GM18508 (cell line): ENCODE data around the gene PTPRD.

Experiments
- ATAC-seq: cut with Tn5 transposase; IDR thresholded peaks from one replicate; pipeline ENCODE4 v1.9.1; 2021; ENCODE audit warnings: moderate number of reproducible peaks; ENCODE audit not compliant: insufficient read depth, unreplicated experiment

Gene PTPRD

GRCh38 chr9:10062629-10063395 lies 550.0 kb downstream of the PTPRD start:
- ATAC-seq, result no peak

- no peak for ATAC-seq
Measured at GRCh38 chr9:10059044-10059443, 553.8 kb downstream of the PTPRD start.

DNA sequence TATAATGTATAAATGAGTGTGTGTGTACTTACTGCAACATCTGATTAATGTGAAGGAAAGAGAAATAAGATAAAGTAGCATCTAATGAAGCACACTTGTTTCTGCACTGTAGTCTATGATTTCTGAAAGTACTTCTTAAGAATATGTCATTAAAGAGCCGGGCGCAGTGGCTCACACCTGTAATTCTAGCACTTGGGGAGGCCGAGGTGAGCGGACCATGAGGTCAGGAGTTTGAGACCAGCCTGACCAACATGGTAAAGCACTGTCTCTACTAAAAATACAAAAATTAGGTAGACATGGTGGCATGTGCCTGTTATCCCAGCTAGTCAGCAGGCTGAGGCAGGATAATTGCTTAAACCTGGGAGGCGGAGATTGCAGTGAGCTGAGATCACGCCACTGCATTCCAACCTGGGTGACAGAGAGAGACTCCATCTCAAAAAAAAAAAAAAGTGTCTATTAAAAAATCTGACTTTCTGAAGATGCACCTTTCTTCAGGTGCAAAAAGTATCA lies 556.9 kb downstream of the PTPRD start:
- no peak for ATAC-seq

GRCh38 chr9:10054456-10054855 lies 558.3 kb downstream of the PTPRD start:
- no peak for ATAC-seq

DNA sequence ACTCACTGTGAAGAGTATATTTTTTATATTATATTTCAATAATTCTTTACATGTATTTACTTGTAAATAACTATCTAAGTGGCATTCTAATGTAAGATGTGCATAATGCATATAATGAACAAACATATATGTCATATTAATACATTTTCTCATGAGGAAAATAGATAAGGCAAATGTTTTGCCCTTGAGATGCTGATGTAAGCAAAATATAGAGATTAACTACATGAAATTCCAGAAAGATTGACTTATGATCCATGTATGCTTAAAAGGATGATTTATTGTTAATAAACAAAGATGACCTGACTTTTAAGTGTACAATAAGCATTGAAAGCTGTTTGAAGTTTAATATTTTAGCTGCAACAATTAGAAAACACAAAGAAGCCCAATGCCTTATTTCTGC lies 559.9 kb downstream of the PTPRD start:
- no peak for ATAC-seq

DNA sequence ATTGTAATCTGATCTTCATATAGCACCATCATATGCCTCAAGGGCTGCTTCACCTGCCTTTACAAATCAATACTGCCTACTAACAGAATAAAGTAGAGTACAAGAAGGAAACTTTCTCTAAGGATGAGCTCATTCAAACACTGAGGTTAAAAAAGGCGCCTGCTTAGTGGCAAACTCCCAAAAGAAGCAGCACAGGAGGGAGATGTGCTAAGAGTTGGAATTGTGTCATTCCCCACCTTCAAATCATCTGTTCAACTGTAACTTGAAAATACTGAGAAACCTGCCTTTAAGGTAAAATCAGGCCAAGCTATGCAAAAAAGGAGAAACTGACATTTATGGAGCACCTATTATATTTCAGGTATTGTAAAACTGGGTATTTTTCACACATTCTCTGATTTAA lies 560.6 kb downstream of the PTPRD start:
- ATAC-seq, result no peak

DNA sequence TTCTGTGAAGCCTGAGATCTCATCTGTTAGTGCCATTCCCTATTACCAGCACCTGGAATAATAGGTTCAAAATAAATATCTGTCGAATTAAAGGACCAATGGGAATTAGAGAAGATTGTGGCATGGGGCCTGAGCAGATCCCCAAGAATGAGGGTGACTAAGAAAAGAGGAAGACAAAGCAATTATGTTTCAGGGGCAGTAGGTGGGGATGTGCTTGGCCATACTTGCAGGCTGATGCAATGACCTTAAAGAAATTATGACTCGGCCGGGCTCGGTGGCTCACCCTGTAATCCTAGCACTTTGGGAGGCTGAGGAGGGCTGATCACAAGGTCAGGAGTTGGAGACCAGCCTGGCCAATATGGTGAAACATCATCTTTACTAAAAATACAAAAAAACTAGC lies 562.8 kb downstream of the PTPRD start:
- no peak for ATAC-seq

GRCh38 chr9:10048994-10049393 lies 563.8 kb downstream of the PTPRD start:
- no peak for ATAC-seq

GRCh38 chr9:10045598-10045997 lies 567.2 kb downstream of the PTPRD start:
- no peak for ATAC-seq

GRCh38 chr9:10041726-10042229 lies 571.0 kb downstream of the PTPRD start:
- ATAC-seq, result no peak

DNA sequence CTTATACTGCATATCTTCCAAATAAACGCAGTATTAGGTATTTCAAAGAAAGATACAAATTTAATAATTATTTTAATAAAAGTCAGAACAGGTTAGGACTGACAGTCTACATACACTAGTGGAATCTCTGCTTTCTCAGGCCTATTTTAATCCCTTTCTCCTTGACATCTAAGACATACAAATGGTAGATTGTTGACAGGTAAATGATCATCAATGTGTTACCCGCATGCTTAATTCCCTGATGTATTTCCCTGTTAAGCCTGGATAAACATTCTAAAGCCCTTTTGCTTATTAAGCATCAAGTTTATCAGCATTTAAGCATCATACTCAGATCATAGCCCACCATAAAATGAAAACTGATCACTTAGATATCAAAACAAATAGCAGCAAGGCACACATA lies 576.7 kb downstream of the PTPRD start:
- ATAC-seq, result no peak

DNA sequence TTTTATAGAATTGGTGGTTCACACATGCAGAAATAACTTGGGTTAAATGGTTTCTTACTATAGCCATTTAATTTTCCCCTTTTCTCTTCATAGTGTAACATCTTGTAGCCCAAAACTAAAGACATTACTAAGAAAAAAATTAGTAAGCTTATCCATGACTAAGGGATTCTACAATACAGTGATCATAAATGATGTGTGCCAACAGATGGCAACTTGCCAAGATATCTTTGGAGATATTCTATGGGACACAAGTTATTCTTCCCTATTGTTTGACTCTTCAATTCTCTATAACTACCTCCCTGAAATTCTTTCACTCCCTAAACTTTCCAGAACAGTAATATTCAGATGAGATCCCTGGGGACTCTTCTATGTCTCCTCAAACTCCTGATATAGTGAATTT lies 580.6 kb downstream of the PTPRD start:
- no peak for ATAC-seq

- ATAC-seq, result no peak
Measured at GRCh38 chr9:10026443-10026984, 586.3 kb downstream of the PTPRD start.

DNA sequence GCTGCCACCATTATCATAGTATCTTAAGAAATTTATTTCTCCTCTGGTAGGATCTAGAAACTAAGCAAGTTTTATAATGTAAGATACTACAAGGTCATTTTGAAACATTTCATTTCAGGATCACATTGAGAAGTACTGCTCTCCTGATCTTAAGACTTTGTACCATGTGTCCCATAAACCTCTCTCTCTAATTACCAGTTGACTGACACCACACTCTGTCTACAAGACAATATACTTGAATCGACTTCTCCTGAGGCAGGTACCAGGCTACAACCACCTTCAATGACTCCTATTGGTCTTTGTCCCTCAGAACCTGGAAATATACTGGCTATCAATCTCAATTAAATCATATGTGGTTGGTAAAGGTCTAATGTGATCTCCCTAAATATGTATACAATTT lies 597.0 kb downstream of the PTPRD start:
- ATAC-seq, result no peak

DNA sequence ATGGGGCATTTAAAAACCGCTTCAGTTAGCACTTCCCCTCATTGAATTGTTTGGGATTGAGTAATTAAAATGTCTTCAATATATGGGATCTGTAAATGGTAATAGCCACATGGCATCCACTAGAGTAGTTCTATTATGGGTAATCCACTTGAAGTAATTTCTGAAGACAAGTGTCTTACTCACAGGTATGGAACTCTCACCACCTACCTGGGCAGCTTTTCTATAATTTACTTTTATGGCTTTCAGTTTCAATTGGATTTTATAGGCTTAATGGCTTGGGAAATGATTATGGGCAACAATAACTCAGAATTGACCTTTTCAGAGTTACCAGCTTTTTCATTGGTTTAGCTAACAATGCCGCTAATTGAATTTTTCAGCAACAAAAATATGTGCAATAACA lies 597.9 kb downstream of the PTPRD start:
- no peak for ATAC-seq

GRCh38 chr9:10009401-10009800 lies 603.4 kb downstream of the PTPRD start:
- ATAC-seq, result no peak

DNA sequence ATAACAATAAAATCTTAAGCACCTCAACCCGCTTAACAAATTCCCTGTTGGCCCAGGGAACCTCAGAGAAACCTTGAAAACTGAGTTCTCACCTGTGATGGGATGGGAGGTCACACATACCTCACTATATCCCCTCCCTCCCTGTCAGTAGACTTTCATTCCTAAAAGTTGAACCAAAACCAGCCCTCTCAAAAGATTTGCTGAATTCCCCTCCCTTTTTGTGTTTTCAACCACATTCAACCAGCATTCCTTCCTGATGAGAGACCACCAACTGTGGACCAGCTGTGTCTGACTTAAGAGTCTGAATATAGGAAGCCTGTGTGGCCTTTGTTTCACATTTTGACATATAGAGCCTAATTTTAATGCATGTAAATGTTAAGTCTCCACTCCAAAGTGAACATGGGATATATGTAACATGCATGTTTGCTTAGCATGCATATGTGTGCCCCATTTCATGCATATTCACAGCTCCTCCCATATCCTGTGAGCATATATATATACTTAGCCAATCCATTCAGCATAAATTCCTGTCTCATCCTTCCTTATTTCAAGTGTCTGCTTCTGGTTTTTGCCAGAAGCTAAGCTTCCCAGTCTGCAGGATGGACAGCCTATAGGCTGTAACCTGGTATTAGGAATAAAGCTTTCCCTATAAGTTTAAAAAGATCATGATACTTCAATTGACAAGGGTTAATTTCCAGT lies 604.6 kb downstream of the PTPRD start:
- no peak for ATAC-seq

- ATAC-seq, result no peak
Measured at GRCh38 chr9:10007356-10007755, 605.4 kb downstream of the PTPRD start.

DNA sequence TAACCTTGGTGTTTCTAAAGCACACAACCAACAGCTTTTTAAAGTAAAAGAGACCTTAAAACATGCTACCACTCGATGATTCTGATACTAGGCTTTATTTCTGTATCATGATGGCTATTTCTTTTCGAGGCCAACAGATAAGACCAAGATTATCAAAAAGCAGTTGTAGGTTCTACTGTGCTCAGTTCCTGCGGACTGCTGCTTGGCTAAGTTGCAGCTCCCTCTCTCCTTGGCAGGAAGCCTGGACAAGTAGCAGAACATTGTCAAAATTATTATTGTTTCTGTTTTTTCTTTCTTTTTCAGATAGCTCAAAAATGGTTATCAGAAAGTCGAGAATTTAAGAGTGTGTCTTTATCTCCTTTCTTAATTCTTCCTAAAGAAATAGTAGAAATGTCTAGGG lies 607.6 kb downstream of the PTPRD start:
- no peak for ATAC-seq

- no peak for ATAC-seq
Measured at GRCh38 chr9:10003047-10003446, 609.8 kb downstream of the PTPRD start.

- ATAC-seq, result no peak
Measured at GRCh38 chr9:10000669-10001068, 612.1 kb downstream of the PTPRD start.
